WERI-Rb-1 (cell line): ENCODE results near the gene MED27.
"Not testable (repeated sequence)": the region's sequence is repeated elsewhere in the genome, so short reads cannot be mapped to it uniquely, and the experiment has no call there.

Experiments used
- DNase-seq: peaks from one replicate; pipeline ENCODE4 v3.0.0-alpha.2; 2020
- H3K27ac ChIP-seq: fragments of 250-450 bp; sonication (Bioruptor Pico); 2 replicates; pipeline ENCODE4 v1.5.1; 2020; ENCODE audit warnings: mild to moderate bottlenecking, moderate library complexity
- H3K27me3 ChIP-seq: fragments of 250-450 bp; sonication (Bioruptor Pico); 2 replicates; pipeline ENCODE4 v1.5.1; 2021; ENCODE audit warnings: mild to moderate bottlenecking, low read depth, moderate library complexity; ENCODE audit not compliant: insufficient read depth, severe bottlenecking
- H3K36me3 ChIP-seq: fragments of 250-450 bp; sonication (Bioruptor Pico); 2 replicates; pipeline ENCODE4 v1.5.1; 2020; ENCODE audit warnings: mild to moderate bottlenecking, moderate library complexity
- H3K4me3 ChIP-seq: 2 replicates; pipeline ENCODE4 v1.5.1; 2011; ENCODE audit warnings: low read depth, mild to moderate bottlenecking, control low read depth, low read length
- H3K9me3 ChIP-seq: fragments of 250-450 bp; sonication (Bioruptor Pico); 2 replicates; pipeline ENCODE4 v1.5.1; 2021; ENCODE audit warnings: mild to moderate bottlenecking, moderate library complexity; ENCODE audit not compliant: severe bottlenecking
- TF ChIP-seq, protein P1 (sequence below): IDR thresholded peaks from 2 replicates; pipeline ENCODE4 v1.5.1; 2011; ENCODE audit warnings: low read depth, mild to moderate bottlenecking, control low read depth, inconsistent platforms, low read length

The MED27 gene

DNA sequence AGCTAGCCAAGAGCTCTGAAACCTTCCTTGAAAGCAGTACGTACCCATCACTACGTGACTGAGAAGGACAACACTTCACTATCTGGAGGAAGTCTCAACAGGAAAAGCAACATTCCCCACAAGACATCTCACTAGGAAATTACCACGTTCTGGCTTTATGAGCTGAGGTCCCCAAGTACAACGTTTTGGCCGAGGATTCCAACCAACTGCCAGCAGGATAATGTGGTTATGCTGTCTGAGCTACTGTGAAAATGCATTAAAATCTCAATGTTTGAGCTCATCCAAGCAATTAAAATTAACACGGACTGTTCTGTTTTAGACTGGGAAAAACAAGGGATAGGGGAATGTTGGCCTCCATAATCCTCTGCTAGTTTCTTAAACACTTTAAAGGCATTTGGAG is 16.4 kb downstream of the MED27 start:
- Histone ChIP-seq H3K27me3 (no peaks in the 10 kb centered on the region), H3K36me3 (peaks cover 22% of the 10 kb centered on the region), H3K9me3 (no peaks in the 10 kb centered on the region), H3K27ac (no peak overlapping the region), H3K4me3 (no peak overlapping the region)
- TF ChIP-seq, protein P1, sequence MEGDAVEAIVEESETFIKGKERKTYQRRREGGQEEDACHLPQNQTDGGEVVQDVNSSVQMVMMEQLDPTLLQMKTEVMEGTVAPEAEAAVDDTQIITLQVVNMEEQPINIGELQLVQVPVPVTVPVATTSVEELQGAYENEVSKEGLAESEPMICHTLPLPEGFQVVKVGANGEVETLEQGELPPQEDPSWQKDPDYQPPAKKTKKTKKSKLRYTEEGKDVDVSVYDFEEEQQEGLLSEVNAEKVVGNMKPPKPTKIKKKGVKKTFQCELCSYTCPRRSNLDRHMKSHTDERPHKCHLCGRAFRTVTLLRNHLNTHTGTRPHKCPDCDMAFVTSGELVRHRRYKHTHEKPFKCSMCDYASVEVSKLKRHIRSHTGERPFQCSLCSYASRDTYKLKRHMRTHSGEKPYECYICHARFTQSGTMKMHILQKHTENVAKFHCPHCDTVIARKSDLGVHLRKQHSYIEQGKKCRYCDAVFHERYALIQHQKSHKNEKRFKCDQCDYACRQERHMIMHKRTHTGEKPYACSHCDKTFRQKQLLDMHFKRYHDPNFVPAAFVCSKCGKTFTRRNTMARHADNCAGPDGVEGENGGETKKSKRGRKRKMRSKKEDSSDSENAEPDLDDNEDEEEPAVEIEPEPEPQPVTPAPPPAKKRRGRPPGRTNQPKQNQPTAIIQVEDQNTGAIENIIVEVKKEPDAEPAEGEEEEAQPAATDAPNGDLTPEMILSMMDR, result no peak
- DNase-seq, result no peak

DNA sequence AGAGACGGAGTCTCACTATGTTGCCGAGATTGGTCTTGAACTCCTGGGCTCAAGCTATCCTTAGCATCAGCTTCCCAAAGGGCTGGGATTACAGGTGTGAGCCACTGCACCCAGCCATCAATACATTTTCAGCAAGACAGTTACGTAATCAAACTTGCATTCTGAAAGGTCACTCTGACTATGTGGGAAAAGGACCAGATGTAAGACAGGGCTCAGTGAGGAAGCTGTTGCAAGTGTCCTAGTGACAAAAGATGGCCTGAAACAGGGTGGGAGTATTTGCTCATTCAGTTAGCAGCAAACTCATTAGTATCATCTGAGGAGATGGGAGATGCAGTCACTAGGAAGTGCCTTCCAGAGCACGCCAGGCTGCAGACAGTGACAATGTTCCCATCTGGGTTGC is 16.9 kb downstream of the MED27 start:
- DNase-seq, result no peak
- TF ChIP-seq, protein P1, result no peak
- peaks cover 19% of the 10 kb centered on the region for H3K36me3 ChIP-seq

DNA sequence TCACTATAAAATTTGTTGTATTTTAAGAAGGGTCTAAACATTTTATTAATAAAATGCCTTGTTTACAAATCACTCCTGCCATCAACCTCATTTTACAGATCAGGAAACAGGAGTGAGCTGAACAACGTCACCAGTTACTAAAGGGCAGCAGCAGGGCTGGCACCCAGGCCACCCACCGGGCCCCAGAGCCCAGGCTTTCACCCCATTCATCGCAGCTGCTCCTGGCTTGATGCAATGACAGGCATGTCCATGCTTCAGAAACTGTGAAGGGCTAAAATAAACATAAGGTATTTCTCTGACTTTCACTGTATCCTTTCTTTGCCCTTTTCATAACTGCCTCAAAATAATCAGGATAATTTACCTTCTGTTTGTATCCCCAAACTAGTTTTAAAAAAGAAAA is 18.1 kb downstream of the MED27 start:
- Histone ChIP-seq H3K4me3 (no peak overlapping the region), H3K9me3 (no peaks in the 10 kb centered on the region), H3K27me3 (no peaks in the 10 kb centered on the region), H3K27ac (no peak overlapping the region), H3K36me3 (peaks cover 15% of the 10 kb centered on the region)
- TF ChIP-seq, protein P1, result no peak
- no peak for DNase-seq

More for the DNA sequence above, 16.9 kb downstream of the MED27 start:
- no peak overlapping the region for H3K4me3 ChIP-seq
- H3K9me3 ChIP-seq, result no peaks in the 10 kb centered on the region
- no peaks in the 10 kb centered on the region for H3K27me3 ChIP-seq
- H3K27ac ChIP-seq, result no peak overlapping the region

DNA sequence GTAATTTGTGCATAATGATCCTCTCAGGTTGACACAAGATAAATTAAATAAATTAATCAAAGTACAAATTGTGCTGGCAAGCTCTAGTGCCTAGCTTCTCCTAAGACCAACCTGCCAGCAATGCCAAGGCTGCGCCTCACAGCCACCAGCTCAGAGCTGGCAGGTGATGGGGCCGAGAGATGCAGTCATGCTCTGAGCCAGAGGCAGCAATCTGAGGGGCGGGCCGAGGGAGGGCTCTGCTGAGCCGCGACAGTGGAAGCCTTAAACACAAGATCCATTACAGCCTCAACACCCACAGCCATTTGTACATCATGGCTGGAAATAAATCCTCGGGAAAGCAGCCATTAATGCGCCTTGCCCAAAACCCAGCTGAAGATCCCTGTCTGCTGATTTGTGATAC is 20.3 kb downstream of the MED27 start:
- Histone ChIP-seq H3K4me3 (no peak overlapping the region), H3K27ac (peak overlapping the region; percentile 81), H3K36me3 (peaks cover 7% of the 10 kb centered on the region), H3K27me3 (no peaks in the 10 kb centered on the region), H3K9me3 (no peaks in the 10 kb centered on the region)
- peak; percentile 89 for DNase-seq
- TF ChIP-seq, protein P1, result peak; percentile 37; the same call in 1 of the 2 replicates

DNA sequence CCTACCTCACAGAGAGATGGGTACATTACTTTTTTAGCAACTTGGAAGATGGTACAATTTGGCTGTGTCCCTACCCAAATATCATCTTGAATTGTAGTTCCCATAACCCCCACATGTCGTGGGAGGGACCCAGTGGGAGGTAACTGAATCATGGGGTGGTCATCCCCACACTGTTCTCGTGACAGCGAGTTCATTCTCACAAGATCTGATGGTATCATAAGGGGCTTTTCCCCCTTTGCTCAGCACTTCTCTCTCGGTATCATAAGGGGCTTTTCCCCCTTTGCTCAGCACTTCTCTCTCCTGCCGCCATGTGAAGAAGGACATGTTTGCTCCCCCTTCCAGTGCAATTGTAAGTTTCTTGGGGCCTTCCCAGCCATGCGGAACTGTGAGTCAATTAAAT is 21.4 kb downstream of the MED27 start:
- peak overlapping the region; percentile 81 for H3K27ac ChIP-seq
- H3K9me3 ChIP-seq, DNase-seq: not testable (repeated sequence)

DNA sequence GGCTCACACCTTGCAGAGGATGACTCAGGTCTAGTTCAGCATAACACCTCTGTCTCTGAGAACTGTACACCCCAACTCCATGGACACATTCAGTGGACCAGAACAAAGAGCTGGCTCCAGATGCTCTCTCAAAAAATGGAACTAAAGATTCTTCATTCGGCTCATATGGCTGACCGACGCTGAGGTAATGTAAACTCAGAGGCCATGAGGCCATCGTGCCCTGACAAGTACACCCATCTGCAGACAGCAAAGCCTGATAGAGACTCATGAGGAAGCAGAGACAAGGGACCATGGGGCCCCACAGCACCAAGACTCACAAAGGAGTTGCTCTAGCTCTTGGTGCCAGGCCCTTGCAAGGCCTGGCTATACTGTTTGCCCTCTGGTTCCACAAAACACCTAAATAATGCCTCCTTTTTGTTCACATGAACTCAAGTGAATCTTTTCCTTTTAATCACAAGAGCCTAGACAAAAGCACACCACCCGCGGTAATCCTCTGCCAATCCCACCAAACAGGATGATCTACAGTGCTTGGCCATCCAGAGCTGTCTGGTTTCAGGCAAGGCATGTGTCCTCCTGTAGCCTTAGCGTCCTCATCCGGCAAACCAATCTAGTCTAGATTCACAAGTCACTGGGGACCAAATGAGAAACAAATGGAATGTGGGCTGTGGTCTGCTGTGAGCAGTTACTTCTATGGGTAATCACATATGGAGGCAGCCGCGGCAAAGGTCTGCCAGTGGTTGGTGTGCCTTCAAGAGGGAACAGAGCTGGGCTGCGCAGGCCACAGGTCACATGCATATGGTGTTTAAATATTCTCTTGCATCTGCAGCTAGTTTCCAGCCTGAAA is 22.7 kb downstream of the MED27 start:
- TF ChIP-seq, protein P1, result peak; percentile 11; the same call in 1 of the 2 replicates

More for the DNA sequence above, 21.4 kb downstream of the MED27 start:
- H3K27me3 ChIP-seq, H3K4me3 ChIP-seq, H3K36me3 ChIP-seq: not testable (repeated sequence)

More for the DNA sequence above, 22.7 kb downstream of the MED27 start:
- H3K9me3 ChIP-seq, result no peaks in the 10 kb centered on the region
- no peaks in the 10 kb centered on the region for H3K27me3 ChIP-seq
- DNase-seq, result peak; percentile 87
- no peak overlapping the region for H3K4me3 ChIP-seq
- peaks cover 7% of the 10 kb centered on the region for H3K36me3 ChIP-seq
- peak overlapping the region; percentile 81 for H3K27ac ChIP-seq
